ENCODE results near the gene ACOX2. TPM values are rescaled to one million over a fixed set of nuclear protein-coding genes. Genes with fewer than 3 reads are reported as not detected.

The ACOX2 gene
- polyA plus RNA-seq, 4 donors, result 19.0 to 40.0 (median 35.4) TPM

DNA sequence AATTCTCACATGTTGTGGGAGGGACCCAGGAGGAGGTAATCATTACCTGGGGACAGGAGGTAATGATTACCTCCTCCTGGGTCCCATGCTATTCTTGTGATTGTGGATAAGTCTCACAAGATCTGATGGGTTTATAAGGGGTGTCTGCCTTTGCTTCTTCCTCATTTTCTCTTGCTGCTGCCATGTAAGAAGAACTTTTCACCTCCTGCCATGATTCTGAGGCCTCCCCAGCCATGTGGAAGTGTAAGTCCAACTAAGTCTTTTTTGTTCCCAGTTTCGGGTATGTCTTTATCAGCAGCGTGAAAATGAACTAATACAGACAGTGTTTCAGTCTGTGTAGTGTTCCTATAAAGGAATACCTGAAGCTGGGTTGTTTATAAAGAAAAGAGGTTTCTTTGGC lies 58.2 kb downstream of the ACOX2 start:
- DNase-seq (ENCODE audit: low read depth in 4 of 4, low spot score in 3 of 4), result no peak

DNA sequence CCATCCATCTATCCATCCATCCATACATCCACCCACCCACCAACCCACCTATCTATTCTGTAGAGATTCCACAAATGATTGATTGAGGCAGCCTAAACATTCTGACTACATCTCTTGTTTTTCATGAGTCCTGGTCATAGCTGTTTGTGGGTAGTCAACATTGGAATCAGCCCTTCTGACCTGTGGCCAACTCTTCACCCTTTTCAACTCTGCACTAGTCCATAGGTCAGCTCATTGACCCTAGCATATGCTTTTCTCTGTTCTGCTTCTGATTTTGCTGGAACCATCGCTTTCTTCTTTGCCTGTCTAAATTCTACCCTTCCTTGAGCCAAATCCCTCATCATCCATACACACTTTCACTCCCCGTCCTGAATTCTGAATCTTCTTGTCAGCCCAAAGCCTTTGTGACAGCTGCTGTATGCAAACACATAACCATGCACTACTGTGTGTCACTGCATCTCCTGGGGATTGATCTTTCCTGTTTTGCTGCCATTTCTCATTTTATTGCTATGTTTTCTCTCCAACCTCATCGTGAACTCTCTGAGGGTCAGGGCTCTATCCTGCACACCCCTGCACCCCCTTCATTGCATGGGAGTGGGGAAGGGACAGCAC lies 61.9 kb downstream of the ACOX2 start:
- DNase-seq (ENCODE audit: low read depth in 4 of 4, low spot score in 3 of 4), result no peak

DNA sequence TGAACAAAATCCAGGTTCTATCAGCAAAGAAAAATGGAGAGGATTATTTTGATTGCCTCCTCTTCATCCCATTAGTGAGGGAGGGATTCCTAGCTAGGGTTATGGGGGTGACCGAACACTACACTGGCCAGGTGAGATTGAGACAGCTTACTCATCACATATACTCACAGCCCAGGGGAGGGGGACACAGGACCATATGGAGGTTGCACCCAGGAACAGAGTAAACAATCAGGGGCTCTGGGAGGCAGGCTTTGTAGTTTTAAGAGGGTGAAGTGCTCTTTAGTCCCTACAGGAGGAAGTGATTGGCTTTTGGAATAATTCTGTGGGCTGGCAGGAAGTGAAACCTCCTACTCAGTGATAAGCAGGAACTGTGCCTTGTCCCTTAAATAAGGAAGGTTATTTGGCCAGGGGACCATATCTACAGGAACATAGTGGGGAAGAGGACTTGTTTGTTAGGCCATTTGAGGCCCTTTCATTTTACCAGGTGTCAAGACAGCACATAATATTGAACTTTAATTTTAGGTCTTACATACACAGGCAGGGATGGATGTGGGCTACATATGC lies 62.6 kb downstream of the ACOX2 start:
- DNase-seq (ENCODE audit: low read depth in 4 of 4, low spot score in 3 of 4), result no peak

DNA sequence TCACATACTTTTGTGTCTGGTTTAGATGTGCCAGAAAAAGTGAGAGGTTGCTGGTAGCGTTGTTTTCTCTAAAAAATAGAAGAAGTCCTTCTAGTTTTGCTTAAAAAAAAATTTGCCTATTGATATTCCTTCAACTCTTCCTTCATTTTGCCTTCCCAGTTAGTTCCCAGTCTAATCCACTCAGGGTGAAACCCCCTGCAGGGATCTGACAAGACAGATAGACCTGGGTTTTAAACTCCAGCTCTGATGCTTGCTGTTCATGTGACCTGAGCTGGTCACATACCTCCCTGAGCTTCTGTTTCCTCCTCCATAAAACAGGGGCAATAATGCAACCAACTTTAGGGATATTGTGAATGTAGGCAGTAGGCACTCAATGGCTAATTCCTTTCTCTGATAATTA lies 63.7 kb downstream of the ACOX2 start:
- no peak for DNase-seq (ENCODE audit: low read depth in 4 of 4, low spot score in 3 of 4)

DNA sequence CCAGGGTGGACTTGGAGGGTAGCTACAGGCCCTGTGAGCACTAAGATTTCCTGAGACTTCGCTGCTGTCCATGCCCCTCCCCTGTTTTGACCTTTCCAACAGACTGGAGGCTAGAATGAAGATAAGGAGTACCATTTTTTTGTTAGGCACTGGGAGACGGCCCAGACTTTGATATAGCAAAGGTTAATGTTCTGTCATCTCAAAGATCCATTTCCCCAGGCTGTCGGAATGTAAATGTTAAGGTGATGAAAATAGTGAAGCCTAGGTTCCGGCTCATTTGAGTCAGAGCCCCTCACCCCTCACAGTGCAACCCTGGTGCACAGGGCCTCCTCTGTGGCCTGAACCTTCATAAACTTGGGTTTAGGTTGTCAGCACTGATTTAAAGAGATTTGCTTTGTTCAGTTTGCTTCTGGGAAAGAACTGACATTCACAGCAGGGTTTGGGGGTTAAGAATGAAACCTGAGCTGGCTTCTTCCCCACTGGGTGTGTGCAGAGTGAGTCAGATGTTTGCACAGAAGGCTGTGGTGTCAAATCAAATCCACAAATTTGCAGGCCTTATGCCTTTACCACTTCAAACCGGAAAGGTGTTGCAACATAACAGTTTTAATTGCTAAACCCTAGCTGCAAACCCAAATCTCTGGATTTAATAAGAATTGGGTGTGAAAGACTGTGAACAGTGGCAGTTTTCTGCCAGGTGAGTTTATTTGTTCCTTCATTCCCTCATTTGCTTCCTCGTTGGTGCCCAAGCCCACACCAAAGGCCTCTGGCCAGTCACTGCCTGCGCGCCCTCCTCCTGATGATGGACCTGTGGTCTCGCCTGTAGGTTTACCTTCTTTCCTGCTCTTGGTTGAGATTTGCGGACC lies 65.7 kb downstream of the ACOX2 start:
- DNase-seq (ENCODE audit: low read depth in 4 of 4, low spot score in 3 of 4), result peak in 1 of 4 donors; percentile 45

DNA sequence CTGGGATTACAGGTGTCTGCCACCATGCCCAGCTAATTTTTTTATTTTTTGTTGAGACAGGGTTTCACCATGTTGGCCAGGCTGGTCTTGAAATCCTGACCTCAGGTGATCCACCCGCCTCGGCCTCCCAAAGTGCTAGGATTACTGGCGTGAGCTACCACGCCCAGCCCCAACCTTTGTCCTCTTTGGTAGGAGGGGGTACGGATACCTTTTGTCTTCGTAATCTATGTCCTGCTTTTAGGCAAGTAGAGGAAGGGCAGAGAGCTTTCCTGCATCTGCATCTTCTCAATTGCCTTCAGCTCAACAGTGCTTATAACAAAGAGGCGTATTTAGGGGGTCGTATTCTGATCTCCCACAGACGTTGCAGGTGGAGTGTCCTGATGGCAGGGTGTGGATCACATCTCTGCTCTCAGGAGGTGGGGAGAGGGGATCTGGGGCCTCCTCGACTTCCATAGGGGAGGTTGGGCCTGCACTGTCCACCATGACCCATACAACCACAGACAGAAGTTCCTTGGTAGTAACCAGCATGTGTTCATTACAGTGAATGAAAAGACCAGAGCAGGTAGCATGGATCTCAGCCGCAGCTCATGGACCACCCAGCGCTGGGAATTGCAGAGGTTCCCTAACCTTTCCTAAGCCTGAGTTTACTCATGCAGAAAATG lies 66.5 kb downstream of the ACOX2 start:
- DNase-seq (ENCODE audit: low read depth in 4 of 4, low spot score in 3 of 4), result peak in 1 of 4 donors; percentile 24

DNA sequence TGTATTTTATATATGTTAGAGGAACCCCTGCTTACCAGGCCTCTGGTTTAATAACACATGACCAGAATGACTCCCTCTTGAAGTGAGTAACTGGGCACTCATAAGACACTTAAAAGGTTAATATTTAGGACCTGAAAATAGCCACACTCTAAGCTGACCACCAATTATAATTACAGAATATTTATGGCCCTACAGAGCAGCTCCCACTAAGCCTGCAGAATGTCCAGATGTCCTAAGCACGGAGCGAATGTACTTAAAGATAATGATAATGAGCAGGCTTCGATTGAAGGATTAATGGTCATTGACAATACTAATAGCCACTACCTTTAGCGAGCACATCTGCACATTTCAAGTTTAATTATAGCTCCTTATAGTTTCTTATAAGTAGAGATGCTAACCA lies 67.9 kb downstream of the ACOX2 start:
- no peak for DNase-seq (ENCODE audit: low read depth in 4 of 4, low spot score in 3 of 4)

- DNase-seq (ENCODE audit: low read depth in 4 of 4, low spot score in 3 of 4), result no peak
These were observed 70.0 kb downstream of the ACOX2 start for GRCh38 chr3:58466899-58467563.

DNA sequence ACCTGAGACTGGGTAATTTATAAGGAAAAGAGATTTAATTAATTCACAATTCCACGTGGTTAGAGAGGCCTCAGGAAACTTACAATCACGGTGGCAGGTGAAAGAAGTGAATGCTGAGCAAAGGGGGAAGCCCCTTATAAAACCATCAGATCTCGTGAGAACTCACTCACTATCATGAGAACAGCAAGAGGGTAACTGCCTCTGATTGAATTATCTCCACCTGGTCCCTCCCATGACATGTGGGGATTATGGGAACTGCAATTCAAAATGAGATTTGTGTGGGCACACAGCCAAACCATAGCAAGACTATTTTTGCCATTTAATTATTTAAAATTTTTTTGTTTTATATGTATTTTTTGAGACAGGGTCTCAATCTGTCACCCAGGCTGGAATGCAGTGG lies 72.1 kb downstream of the ACOX2 start:
- DNase-seq (ENCODE audit: low read depth in 4 of 4, low spot score in 3 of 4), result no peak

DNA sequence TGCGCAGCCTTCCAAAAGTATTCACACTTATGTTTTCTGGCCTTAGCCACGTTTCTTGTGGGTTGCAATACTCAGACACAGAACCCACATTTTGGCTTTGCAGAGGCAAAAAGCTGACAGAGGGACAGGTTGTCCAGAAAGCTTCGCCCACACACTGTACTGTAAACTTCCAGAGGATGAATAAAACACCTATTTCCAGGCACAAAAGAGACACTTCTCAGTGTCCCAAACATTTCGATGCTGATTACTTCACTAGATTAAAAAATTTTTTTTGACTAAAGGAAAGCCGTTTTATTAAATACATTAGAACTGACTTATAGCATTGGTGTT lies 73.1 kb downstream of the ACOX2 start:
- DNase-seq (ENCODE audit: low read depth in 4 of 4, low spot score in 3 of 4), result no peak

- peak in 3 of 4 donors; percentile 14 to 36 (median 21) for DNase-seq (ENCODE audit: low read depth in 4 of 4, low spot score in 3 of 4)
These were observed 73.6 kb downstream of the ACOX2 start for GRCh38 chr3:58463181-58463941.

DNA sequence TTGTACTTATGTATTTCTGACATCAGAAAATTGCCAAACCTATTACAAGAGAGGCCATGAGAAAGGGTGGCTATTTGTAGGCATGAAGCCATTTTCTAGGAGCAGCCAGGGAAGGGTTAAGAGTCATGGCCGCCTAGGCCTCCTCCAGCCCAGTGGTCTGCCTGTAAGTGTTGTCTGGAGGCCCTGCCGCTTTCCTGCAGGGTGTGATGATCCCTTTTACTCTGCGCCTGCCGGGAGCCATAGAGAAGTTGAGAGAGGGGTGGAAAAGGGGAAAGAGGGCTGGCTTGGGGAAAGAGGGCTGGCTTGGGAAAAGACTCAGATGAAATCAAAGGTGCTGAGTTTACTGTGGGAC lies 74.2 kb downstream of the ACOX2 start:
- DNase-seq (ENCODE audit: low read depth in 4 of 4, low spot score in 3 of 4), result no peak

DNA sequence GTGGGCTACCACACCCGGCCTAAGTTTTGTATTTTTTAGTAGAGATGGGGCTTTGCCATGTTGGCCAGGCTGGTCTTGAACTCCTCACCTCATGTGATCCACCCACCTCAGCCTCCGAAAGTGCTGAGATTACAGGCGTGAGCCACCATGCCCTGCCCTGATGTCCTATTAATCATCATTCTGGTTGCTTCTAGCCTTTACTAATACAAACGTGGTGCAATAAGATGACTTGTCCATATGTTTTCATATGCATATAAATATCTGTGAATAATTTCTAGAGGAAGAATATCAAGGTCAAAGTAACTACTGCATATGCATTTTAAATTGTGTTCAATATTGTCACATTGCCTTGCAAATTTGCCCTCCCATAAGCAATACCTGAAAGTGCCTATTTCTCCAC lies 77.8 kb downstream of the ACOX2 start:
- DNase-seq (ENCODE audit: low read depth in 4 of 4, low spot score in 3 of 4), result no peak

Other genes starting within 250 kb of the ACOX2 start
- gene RPP14, start 230.9 kb downstream of the ACOX2 start, polyA plus RNA-seq (ENCODE audit: insufficient read length in 4 of 4), result 10 to 100 TPM; 15.4 to 23.7 (median 21.2) TPM
- gene HTD2, start 230.7 kb downstream of the ACOX2 start, polyA plus RNA-seq (ENCODE audit: insufficient read length in 4 of 4), result 10 to 100 TPM; 10.1 to 17.1 (median 12.3) TPM
- 10 to 100 TPM; 23.2 to 30.6 (median 28.0) TPM for gene PXK, start 204.3 kb downstream of the ACOX2 start, polyA plus RNA-seq (ENCODE audit: insufficient read length in 4 of 4)
- gene PDHB, start 103.4 kb downstream of the ACOX2 start, polyA plus RNA-seq (ENCODE audit: insufficient read length in 4 of 4), result 100 to 1,000 TPM in 3 of 4 donors, 10 to 100 TPM in 1; 70.6 to 125 (median 108) TPM
- gene KCTD6, start 45.1 kb downstream of the ACOX2 start, polyA plus RNA-seq (ENCODE audit: insufficient read length in 4 of 4), result 10 to 100 TPM; 24.0 to 35.1 (median 32.0) TPM
- gene FAM107A, start 40.2 kb upstream of the ACOX2 start, polyA plus RNA-seq (ENCODE audit: insufficient read length in 4 of 4), result 1 to 10 TPM; 3.0 to 6.0 (median 4.3) TPM
- 1 to 10 TPM in 2 of 4 donors, under 1 TPM in 2; 0.20 to 3.0 (median 0.92) TPM for gene FAM3D, start 129.6 kb upstream of the ACOX2 start, polyA plus RNA-seq (ENCODE audit: insufficient read length in 4 of 4)